GM21723 (cell line): ENCODE results near the gene PREX1.
"Not testable (repeated sequence)": the region's sequence is repeated elsewhere in the genome, so short reads cannot be mapped to it uniquely, and the experiment has no call there.

ENCODE experiments used
- ATAC-seq: cut with Tn5 transposase; IDR thresholded peaks from one replicate; pipeline ENCODE4 v1.9.1; 2021; ENCODE audit warnings: mild to moderate bottlenecking, moderate library complexity; ENCODE audit not compliant: unreplicated experiment

Gene PREX1

GRCh38 chr20:48813930-48814546 is 13.8 kb downstream of the PREX1 start:
- ATAC-seq, result no peak

GRCh38 chr20:48813446-48813747 is 14.4 kb downstream of the PREX1 start:
- ATAC-seq, result no peak

- no peak for ATAC-seq
Measured at GRCh38 chr20:48812600-48813445, 15.0 kb downstream of the PREX1 start.

GRCh38 chr20:48812114-48812513 is 15.7 kb downstream of the PREX1 start:
- ATAC-seq, result not testable (repeated sequence)

GRCh38 chr20:48809673-48810072 is 18.1 kb downstream of the PREX1 start:
- no peak for ATAC-seq

- ATAC-seq, result no peak
Measured at GRCh38 chr20:48808382-48809034, 19.3 kb downstream of the PREX1 start.

- ATAC-seq, result no peak
Measured at GRCh38 chr20:48807586-48808381, 20.0 kb downstream of the PREX1 start.

- no peak for ATAC-seq
Measured at GRCh38 chr20:48807051-48807450, 20.7 kb downstream of the PREX1 start.

GRCh38 chr20:48805716-48806115 is 22.1 kb downstream of the PREX1 start:
- no peak for ATAC-seq

GRCh38 chr20:48805286-48805685 is 22.5 kb downstream of the PREX1 start:
- no peak for ATAC-seq

GRCh38 chr20:48804300-48804980 is 23.4 kb downstream of the PREX1 start:
- no peak for ATAC-seq

- ATAC-seq, result no peak
Measured at GRCh38 chr20:48803176-48804053, 24.4 kb downstream of the PREX1 start.

- ATAC-seq, result no peak
Measured at GRCh38 chr20:48802647-48803046, 25.2 kb downstream of the PREX1 start.

- ATAC-seq, result no peak
Measured at GRCh38 chr20:48802216-48802615, 25.6 kb downstream of the PREX1 start.

GRCh38 chr20:48801197-48801596 is 26.6 kb downstream of the PREX1 start:
- no peak for ATAC-seq

- ATAC-seq, result no peak
Measured at GRCh38 chr20:48800177-48800576, 27.6 kb downstream of the PREX1 start.

- ATAC-seq, result no peak
Measured at GRCh38 chr20:48799328-48800105, 28.3 kb downstream of the PREX1 start.

GRCh38 chr20:48797850-48798747 is 29.7 kb downstream of the PREX1 start:
- ATAC-seq, result no peak
